OCI-M2 (cell line): ENCODE measurements around the gene GRSF1.
"Not testable (repeated sequence)": the region's sequence is repeated elsewhere in the genome, so short reads cannot be mapped to it uniquely, and the experiment has no call there.

Source experiments
- DNase-seq: peaks from one replicate; lab custom pipeline; 2025; ENCODE audit not compliant: unreplicated experiment; lab: John Stamatoyannopoulos, UW

GRSF1 gene, protein sequence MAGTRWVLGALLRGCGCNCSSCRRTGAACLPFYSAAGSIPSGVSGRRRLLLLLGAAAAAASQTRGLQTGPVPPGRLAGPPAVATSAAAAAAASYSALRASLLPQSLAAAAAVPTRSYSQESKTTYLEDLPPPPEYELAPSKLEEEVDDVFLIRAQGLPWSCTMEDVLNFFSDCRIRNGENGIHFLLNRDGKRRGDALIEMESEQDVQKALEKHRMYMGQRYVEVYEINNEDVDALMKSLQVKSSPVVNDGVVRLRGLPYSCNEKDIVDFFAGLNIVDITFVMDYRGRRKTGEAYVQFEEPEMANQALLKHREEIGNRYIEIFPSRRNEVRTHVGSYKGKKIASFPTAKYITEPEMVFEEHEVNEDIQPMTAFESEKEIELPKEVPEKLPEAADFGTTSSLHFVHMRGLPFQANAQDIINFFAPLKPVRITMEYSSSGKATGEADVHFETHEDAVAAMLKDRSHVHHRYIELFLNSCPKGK

DNA sequence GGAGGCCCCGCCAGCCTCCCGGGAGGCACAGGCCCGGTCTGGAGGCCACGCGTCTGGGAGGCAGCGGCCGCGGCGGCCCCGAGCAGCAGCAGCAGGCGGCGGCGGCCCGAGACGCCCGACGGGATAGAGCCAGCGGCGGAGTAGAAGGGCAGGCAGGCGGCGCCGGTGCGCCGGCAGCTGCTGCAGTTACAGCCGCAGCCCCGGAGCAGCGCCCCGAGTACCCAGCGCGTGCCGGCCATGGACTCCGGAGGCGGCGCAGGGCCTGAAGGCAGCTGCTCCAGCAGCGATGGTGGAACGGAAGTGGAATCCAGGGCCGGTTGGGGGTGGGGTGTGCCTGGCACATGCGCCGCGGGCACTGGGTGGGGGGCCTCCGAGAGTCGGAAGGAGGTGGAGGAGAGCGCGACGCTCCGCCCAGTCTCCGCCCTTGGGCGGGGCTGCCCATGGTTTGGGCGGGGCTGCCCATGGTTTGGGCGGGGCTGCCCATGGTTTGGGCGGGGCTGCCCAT, at the start of gene GRSF1:
Gene GRSF1, minus strand, starts transcription at position 302 of the 505 bp plus-strand sequence. Its CDS starts 63 bp downstream, at position 239.
- DNase-seq = no peak

DNA sequence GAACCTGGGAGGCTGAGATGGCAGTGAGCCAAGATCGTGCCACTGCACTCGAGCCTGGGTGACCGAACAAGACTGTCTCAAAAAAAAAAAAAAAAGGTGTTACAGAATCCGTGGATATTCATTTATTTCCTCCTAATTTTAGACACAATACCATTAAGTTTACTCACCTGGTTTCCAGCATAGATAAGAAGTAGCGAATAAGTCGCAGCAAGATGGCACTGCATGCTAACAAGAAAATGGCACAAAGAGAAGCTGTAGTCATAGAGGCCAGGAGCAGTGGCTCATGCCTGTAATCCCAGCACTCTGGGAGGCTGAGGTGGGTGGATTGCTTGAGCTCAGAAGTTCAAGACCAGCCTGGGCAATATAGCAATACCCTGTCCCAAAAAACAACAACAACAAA, 45.5 kb upstream of the GRSF1 start:
- no peak for DNase-seq

DNA sequence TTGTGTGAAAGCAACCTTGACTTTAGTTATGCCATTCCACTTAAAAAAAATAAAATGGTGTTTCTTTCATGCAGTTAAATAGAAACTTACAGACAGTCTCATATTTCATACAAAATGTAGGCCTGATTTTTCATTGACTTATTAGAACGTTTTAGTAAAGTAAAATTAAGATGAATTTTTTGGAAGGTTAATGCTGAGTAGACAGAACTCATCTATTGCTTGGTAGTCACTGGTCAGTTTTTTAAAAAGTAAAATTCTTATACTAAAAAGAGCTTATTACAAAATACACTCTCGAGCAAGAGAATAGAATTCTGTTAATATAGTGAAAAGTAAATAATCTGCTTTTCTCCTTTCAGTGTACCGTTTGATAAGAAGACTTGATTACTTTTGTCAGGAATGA, 41.0 kb upstream of the GRSF1 start:
- no peak for DNase-seq

DNA sequence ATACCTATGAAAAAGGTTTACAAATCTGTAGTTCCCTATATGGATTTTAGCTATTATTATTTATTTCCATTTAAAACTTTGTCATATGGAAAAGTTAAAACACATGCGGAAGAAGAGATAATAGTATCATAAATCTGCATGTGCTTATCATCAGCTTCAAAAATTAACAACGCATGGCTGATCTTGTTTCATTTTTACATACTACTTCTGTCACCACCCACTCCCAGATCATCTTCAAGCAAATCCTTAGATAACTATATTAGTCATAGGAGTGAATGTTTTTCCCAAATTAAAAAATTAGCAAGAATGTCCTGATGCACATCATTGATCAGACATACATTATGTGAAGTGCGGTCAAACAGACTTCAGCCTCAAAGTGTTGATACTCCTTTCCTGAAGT, 37.9 kb upstream of the GRSF1 start:
- no peak for DNase-seq

DNA sequence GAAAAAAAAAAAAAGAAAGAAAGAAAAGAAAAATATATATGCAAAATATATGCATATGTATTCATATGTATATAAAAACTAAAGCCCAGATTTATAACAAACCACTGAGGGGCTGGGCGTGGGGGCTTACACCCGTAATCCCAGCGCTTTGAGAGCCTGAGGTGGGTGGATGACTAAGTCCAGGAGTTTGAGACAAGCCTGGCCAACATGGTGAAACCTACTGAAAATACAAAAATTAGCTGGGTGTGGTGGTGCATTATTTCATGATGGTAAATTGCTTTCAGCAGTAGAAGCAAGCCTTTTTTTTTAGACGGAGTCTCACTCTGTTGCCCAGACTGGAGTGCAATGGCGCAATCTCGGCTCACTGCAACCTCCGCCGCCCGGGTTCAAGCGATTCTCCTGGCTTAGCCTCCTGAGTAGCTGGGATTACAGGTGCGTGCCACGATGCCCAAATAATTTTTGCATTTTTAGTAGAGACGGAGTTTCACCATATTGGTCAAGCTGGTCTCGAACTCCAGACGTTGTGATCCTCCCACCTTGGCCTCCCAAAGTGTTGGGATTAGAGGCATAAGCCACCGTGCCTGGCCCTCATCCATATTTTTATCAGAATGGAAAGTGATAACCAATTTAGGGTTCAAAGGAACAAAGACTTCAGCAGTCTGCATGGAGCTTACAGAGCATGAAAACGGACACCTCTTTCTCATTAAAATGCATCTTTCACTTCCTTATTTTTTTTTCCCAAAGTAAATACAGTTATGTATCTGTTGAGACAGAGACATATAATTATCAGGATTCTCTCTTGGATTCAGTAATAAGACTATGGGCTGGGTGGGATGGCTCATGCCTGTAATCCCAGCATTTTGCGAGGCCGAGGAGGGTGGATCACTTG, 34.8 kb upstream of the GRSF1 start:
- no peak for DNase-seq

DNA sequence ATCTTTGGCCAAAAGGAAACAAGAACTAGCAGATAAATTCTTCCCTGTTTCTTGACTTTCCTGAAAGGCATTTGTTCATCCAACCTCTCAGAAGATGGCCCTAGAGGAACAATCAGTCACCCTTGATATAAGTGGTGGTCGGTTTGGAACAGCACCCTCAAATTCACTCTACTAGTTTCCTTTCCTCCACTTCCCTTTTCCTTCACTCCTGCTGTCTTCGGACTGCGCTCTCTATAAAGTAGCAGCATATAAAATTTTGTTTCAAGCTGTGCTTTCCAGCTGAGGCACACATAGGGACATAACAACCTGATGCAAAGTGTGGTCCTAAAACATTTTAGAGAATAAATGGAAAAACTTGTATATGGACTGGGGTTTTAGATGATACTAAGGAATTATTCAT, 33.5 kb upstream of the GRSF1 start:
- no peak for DNase-seq

DNA sequence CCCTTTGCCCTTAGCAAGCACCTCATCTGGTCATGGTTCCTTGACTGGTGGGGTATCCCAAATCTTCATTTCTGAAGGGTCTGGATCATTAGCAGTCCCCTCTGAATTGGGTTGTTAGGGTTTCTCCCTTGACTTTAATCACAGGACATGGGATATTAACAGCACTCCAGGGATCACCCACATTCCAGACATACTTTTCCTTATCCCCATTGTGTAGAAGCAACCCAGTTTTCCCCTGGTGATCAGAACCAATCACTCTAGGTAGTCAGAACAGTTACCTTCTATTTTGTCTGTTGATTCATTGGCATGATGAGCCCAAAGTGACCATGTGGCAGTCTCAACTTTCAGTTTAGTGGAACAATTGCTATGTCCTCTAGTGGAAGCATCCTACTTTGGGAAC, 29.1 kb upstream of the GRSF1 start:
- DNase-seq = no peak

DNA sequence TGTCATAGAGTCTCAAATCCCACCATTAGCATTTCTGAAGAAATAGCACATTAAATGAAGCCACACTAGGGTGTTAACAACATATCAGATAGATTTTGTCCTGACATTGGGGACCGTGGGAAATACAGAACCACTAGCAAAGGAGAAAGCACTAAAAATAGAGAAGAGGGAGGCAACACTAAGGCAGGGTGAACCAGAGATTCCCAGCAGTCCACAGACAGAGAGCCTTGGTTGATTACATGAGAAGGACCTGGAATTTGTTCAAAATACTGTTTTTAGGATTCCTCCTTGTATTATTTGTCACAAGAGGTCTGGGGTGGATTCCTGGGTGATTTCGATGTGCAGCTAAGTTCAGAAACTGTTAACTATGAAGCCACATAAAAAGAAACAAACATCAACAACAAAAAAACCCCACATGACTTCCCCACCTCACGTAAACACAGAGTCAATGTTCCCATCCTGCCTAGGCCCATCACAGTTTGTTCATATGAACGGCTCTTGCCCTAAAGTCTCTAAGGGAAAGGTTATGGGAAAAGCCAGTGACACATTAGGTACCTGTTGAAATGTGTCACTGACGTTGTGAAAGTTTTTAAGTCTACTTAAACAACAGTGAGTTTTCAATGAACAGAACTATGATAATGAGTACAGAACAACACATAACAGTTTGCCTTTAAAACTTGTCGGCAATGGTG, 23.6 kb upstream of the GRSF1 start:
- no peak for DNase-seq

DNA sequence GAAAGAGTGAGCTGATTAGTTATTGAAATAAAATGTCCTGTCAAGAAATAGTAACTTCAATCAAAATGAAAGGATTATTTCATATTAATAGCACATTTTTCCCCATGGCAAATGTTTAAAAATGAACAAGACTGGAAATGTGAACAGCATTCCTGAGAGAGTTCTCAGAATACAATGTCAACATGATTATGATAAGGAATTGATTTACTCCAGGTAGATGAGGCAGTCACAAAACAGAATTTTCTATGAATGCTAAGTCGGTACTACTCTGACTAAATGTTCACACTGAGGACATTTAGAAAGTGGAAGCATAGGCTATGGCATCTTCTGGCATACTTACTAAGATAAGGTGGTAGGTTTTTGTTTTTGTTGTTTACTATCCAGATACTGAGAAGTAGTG, 19.4 kb upstream of the GRSF1 start:
- no peak for DNase-seq

DNA sequence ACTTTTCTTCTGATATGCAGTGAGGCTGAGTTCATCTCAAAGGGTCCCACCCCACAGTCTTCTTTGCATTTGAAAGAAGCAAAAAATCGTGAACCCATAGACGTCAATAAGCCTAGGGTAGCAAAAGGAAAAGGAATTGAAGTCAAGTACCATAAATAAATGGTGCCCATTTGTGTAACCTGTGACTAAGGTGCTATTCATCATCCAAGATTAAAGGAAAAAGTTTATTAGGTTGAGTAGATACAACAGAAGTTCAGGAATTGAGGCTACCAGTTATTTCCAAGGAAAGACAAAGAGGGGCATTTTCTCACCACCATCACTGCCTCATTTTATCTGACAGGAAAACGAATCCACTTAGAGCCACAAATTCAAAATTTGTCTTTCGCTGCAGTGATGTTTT, 18.8 kb upstream of the GRSF1 start:
- no peak for DNase-seq

DNA sequence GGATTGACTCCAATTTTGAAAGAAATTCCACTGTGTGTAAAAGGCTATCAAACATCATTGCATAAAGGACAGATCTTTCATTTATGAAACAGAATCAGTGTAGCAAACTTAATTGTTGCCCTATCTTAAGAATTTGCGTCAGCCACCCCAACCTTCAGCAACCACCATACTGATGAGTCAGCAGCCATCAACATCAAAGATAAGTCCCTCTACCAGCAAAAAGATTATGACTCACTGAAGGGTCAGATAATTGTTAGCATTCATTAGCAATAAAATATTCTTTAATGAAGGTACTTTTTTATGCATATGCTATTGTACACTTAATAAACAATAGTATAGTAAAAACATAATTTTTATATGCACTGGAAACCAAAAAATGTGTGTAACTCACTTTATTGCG, 15.8 kb upstream of the GRSF1 start:
- no peak for DNase-seq

DNA sequence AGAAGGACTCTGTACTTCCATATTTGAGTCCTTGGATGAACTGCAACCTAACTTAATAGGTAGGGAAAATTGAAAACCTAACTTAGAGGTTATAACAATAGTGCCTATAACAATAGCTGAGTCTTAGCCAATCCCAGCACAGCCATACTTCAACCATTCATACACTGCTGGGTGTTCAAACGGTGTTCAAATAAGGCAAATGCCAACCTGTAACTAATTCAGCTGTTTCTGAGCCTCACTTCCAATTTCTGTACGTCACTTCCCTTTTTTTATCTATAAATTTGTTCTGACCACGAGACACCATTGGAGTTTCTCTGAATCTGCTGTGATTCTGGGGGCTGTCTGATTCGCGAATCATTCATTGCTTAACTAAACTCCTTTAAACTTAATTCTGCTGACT, 9.6 kb upstream of the GRSF1 start:
- no peak for DNase-seq

DNA sequence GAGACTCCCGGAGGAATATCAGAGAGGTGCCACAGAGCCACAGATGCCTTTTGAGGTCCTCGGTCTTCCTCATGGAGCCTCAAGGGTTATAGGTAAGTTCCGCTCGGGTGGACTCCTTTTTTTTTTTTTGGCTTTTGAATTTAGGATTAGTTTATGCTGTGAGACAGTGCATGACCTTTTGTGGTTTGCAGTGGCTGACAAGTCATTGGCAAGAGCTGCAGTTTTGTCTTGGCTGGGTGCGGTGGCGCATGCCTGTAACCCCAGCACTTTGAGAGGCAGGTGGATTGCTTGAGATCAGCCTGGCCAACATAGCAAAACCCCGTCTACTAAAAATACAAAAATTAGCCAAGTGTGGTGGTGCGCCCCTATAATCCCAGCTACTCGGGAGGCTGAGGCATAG, 4.5 kb upstream of the GRSF1 start:
- no peak for DNase-seq

DNA sequence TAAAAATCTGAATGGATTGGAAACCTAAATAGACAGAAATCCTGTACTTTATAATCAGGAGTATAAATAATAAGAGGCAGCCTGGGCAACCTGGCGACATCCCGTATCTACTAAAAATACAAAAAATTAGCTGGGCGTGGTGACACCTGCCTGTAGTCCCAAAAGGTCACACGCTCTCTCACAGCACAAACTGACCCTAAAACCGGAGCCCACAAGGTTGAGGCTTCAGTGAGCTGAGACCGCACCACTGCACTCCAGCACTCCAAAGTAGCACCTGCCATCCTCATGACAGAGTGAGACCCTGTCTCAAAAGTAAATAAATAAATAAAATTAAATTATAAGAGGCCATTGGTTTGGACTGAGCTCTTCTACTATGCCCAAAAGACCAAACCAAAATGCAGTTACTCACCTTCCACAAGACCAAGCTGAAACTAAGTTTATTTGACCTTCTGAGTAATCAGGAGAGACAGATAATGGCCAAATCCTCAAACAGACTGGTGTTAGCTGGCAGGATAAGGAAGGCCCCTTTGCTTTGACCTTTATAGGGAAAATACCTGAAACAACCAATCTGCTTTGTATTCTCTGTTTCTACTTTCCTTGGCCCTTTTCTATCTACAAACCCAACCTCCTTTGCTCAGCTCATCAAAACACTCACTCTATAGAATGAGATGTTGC, 3.2 kb upstream of the GRSF1 start:
- no peak for DNase-seq

DNA sequence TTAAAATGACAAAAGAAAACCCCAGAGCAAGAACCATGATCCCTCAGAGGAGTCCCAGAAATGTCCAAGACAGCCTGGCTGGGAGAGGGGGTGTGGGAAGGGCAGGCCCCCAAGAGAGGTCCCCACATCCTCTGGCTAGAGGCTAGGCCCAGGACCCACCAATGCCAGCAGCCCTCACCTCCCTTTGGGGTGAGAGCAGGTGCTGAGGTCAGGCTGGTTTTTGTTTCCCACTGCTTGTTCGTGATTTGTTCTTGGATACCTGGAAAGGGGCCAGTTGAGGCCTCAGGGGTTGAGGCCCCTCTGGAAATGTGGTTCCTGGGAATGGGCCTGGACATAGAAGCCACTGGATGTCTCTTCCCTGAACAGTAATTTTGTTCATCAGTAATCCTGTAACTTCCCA, 2.3 kb upstream of the GRSF1 start:
- no peak for DNase-seq

DNA sequence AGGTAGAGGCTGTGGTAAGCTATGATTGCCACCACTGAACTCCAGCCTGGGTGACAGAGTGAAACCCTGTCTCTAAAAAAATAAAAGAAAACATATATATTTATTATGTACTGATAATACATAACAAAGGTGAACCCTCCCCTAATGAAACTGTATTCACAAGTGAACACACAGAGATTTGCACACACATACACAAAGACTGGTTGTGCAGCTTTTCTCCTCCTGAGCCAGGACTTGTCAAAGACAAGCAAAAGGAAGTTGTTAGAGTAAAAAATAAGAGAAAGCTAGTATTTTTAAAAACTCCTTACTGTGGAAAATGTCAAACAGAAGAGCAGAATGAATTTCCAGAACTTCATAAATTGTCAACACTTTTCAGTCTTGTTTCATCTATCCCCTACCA, 1.5 kb upstream of the GRSF1 start:
- no peak for DNase-seq

DNA sequence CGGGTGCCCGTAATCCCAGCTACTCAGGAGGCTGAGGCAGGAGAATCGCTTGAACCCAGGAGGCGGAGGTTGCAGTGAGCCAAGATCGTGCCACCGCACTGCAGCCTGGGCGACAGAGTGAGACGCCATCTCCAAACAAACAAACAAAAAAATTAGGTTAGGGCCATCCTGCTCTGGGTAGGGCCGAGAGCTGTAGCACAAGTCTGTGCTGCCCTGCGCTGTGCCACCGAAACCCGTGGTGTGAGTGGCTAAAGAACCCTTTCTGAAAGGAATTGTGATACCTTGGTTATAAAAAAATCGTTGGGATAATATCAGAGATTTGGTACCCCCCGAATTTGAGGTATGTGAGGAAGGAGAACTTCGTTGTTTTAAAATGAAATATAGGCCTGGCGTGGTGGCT, 941 bp upstream of the GRSF1 start:
- DNase-seq = not testable (repeated sequence)

DNA sequence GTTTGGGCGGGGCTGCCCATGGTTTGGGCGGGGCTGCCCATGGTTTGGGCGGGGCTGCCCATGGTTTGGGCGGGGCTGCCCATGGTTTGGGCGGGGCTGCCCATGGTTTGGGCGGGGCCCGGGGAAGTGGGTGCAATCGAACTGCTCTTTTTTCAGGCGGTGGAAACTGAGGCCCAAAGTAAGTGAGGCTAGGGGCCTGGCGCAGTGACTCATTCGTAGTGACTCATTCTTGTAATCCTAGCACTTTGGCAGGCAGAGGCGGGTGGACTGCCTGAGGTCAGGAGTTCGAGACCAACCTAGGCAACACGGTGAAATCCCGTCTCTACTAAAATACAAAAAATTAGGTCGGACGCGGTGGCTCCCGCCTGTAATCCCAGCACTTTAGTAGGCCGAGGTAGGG, 447 bp upstream of the GRSF1 start:
- DNase-seq = not testable (repeated sequence)

DNA sequence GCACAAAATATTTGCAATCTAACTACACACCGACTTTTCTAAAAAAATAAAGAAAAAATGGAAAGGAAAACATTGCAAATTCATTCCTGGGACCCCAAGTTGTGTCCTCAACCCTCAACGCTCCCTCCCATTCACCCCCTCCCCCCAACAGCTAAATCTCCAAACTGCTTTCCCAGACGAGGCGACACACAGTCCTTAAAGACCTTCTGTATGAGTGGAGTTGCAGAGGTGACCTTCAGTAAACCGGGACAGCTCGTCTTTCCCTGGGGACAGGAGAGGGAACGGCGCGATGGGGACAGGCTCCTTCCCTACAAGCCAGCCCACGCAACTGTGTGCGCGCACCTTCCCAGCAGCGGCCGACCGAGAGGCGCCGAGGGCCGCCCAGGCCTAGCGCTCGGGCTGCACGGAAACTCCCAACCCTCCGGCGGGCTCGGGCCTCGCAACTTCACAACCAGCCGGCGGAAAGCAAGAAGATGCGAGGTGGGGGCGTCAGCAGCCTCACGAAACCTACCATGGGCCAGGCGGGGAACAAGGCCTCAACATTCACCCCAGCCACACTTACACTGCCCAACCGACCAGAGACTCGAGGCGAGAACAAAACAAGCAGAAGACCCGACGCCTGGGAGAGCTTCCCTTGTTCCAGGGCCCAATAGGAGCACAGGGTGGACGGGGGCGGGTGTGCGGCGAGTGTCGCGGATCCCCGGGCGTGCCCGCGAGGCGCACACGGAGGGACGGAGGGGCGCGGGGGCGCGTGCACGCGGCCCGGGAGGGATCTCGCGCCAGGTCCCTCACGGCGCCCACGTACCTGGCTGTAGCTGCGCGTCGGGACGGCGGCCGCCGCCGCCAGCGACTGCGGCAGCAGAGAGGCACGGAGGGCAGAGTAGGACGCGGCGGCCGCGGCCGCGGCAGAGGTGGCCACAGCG, 763 bp downstream of the GRSF1 start:
- no peak for DNase-seq

DNA sequence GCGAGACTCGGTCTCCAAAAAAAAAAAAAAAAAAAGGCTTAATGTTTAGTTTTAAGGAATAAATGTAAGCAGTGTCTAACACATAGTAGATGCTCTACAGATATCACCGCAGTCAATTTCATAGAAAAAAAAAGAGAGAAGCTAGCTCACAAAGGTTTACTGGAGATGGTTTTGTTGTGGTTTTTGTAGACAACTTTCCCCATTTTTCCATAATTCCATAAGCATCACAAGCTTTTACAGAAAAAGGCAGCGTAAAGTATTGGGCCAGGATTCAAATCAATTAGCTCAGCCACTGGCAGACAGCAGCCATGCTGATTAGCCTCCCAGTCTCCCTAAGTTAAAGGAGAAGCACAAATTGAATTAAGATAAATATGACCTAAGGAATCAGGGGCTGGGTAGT, 1.5 kb downstream of the GRSF1 start:
- DNase-seq = no peak
